Stimulated activated naive CD8-positive, alpha-beta T cell treated with anti-CD3 and anti-CD28 coated beads, Interleukin-15, Interleukin-2, amounts not matched to agents 100 ng/mL and 50 ng/mL, for 24 hours (primary cell): ENCODE results near the gene IRF4.

Experiments
- H3K27ac Mint-ChIP-seq: one replicate; pipeline ENCODE4 v1.8.0; 2021; ENCODE audit warnings: mild to moderate bottlenecking, mixed read lengths
- H3K27me3 Mint-ChIP-seq: one replicate; pipeline ENCODE4 v1.8.0; 2021; ENCODE audit warnings: mixed read lengths
- H3K36me3 Mint-ChIP-seq: one replicate; pipeline ENCODE4 v1.8.0; 2021; ENCODE audit warnings: low read depth, mixed read lengths
- H3K4me1 Mint-ChIP-seq: one replicate; pipeline ENCODE4 v1.8.0; 2021; ENCODE audit warnings: low read depth, mixed read lengths
- H3K4me3 Mint-ChIP-seq: one replicate; pipeline ENCODE4 v1.8.0; 2021; ENCODE audit warnings: mild to moderate bottlenecking, mixed read lengths
- H3K9me3 Mint-ChIP-seq: one replicate; pipeline ENCODE4 v1.8.0; 2021; ENCODE audit warnings: mixed read lengths

IRF4 gene

GRCh38 chr6:380234-381218 is 11.0 kb upstream of the IRF4 start:
- H3K4me3 Mint-ChIP-seq: no peak overlapping the region
- H3K9me3 Mint-ChIP-seq: no peaks in the 10 kb centered on the region
- H3K27me3 Mint-ChIP-seq: peaks cover 21% of the 10 kb centered on the region
- peaks cover 15% of the 10 kb centered on the region for H3K4me1 Mint-ChIP-seq
- H3K36me3 Mint-ChIP-seq: no peaks in the 10 kb centered on the region
- H3K27ac Mint-ChIP-seq: no peak overlapping the region

- Mint-ChIP-seq H3K27me3 (peaks cover 21% of the 10 kb centered on the region), H3K27ac (no peak overlapping the region), H3K9me3 (no peaks in the 10 kb centered on the region), H3K4me1 (peaks cover 13% of the 10 kb centered on the region), H3K4me3 (no peak overlapping the region), H3K36me3 (no peaks in the 10 kb centered on the region)
Measured at GRCh38 chr6:381742-382461, 9.7 kb upstream of the IRF4 start.

GRCh38 chr6:382883-383810 is 8.4 kb upstream of the IRF4 start:
- Mint-ChIP-seq H3K27me3 (peaks cover 21% of the 10 kb centered on the region), H3K9me3 (no peaks in the 10 kb centered on the region), H3K4me3 (no peak overlapping the region), H3K27ac (no peak overlapping the region), H3K4me1 (peaks cover 4% of the 10 kb centered on the region), H3K36me3 (no peaks in the 10 kb centered on the region)

- H3K27me3 Mint-ChIP-seq: peaks cover 26% of the 10 kb centered on the region
Measured at GRCh38 chr6:383856-384255, 7.7 kb upstream of the IRF4 start.

GRCh38 chr6:384898-385297 is 6.7 kb upstream of the IRF4 start:
- no peaks in the 10 kb centered on the region for H3K36me3 Mint-ChIP-seq
- H3K27ac Mint-ChIP-seq: no peak overlapping the region
- H3K4me3 Mint-ChIP-seq: no peak overlapping the region
- H3K9me3 Mint-ChIP-seq: no peaks in the 10 kb centered on the region
- H3K4me1 Mint-ChIP-seq: peaks cover 15% of the 10 kb centered on the region
- H3K27me3 Mint-ChIP-seq: peaks cover 26% of the 10 kb centered on the region

More at GRCh38 chr6:383856-384255, 7.7 kb upstream of the IRF4 start:
- H3K9me3 Mint-ChIP-seq: no peaks in the 10 kb centered on the region
- H3K27ac Mint-ChIP-seq: no peak overlapping the region
- H3K36me3 Mint-ChIP-seq: no peaks in the 10 kb centered on the region
- peaks cover 5% of the 10 kb centered on the region for H3K4me1 Mint-ChIP-seq
- H3K4me3 Mint-ChIP-seq: no peak overlapping the region

- no peak overlapping the region for H3K4me3 Mint-ChIP-seq
- H3K9me3 Mint-ChIP-seq: no peaks in the 10 kb centered on the region
- no peaks in the 10 kb centered on the region for H3K36me3 Mint-ChIP-seq
Measured at GRCh38 chr6:385614-386013, 5.9 kb upstream of the IRF4 start.

GRCh38 chr6:386688-387266 is 4.8 kb upstream of the IRF4 start:
- Mint-ChIP-seq H3K4me3 (no peak overlapping the region), H3K27ac (no peak overlapping the region), H3K36me3 (no peaks in the 10 kb centered on the region), H3K27me3 (peaks cover 17% of the 10 kb centered on the region), H3K9me3 (no peaks in the 10 kb centered on the region), H3K4me1 (peaks cover 30% of the 10 kb centered on the region)

More at GRCh38 chr6:385614-386013, 5.9 kb upstream of the IRF4 start:
- Mint-ChIP-seq H3K27ac (no peak overlapping the region), H3K27me3 (peaks cover 22% of the 10 kb centered on the region), H3K4me1 (peaks cover 22% of the 10 kb centered on the region)

GRCh38 chr6:387293-387741 is 4.2 kb upstream of the IRF4 start:
- Mint-ChIP-seq H3K27me3 (peaks cover 15% of the 10 kb centered on the region), H3K4me3 (no peak overlapping the region), H3K4me1 (peaks cover 30% of the 10 kb centered on the region), H3K27ac (no peak overlapping the region), H3K9me3 (no peaks in the 10 kb centered on the region), H3K36me3 (peaks cover under 1% of the 10 kb centered on the region)

GRCh38 chr6:388202-388903 is 3.2 kb upstream of the IRF4 start:
- peaks cover 30% of the 10 kb centered on the region for H3K4me1 Mint-ChIP-seq
- peak overlapping the region; percentile 29 for H3K27ac Mint-ChIP-seq
- H3K4me3 Mint-ChIP-seq: no peak overlapping the region
- peaks cover 8% of the 10 kb centered on the region for H3K36me3 Mint-ChIP-seq
- peaks cover 15% of the 10 kb centered on the region for H3K27me3 Mint-ChIP-seq
- no peaks in the 10 kb centered on the region for H3K9me3 Mint-ChIP-seq

GRCh38 chr6:389143-389542 is 2.4 kb upstream of the IRF4 start:
- peaks cover 15% of the 10 kb centered on the region for H3K36me3 Mint-ChIP-seq
- peaks cover 10% of the 10 kb centered on the region for H3K27me3 Mint-ChIP-seq
- peak overlapping the region; percentile 94 for H3K27ac Mint-ChIP-seq
- H3K4me1 Mint-ChIP-seq: peaks cover 36% of the 10 kb centered on the region
- H3K4me3 Mint-ChIP-seq: peak overlapping the region; percentile 90
- no peaks in the 10 kb centered on the region for H3K9me3 Mint-ChIP-seq

GRCh38 chr6:389622-390021 is 1.9 kb upstream of the IRF4 start:
- peak overlapping the region; percentile 90 for H3K4me3 Mint-ChIP-seq
- H3K27ac Mint-ChIP-seq: peak overlapping the region; percentile 94
- peaks cover 40% of the 10 kb centered on the region for H3K4me1 Mint-ChIP-seq
- H3K27me3 Mint-ChIP-seq: peaks cover 8% of the 10 kb centered on the region
- peaks cover 19% of the 10 kb centered on the region for H3K36me3 Mint-ChIP-seq
- no peaks in the 10 kb centered on the region for H3K9me3 Mint-ChIP-seq

- H3K4me1 Mint-ChIP-seq: peaks cover 54% of the 10 kb centered on the region
- H3K27ac Mint-ChIP-seq: peak overlapping the region; percentile 94
- H3K4me3 Mint-ChIP-seq: peak overlapping the region; percentile 90
- peaks cover 5% of the 10 kb centered on the region for H3K27me3 Mint-ChIP-seq
- no peaks in the 10 kb centered on the region for H3K9me3 Mint-ChIP-seq
- peaks cover 33% of the 10 kb centered on the region for H3K36me3 Mint-ChIP-seq
Measured at GRCh38 chr6:390914-391558, 516 bp upstream of the IRF4 start.
